ENCODE results near the gene USP34.

DNA sequence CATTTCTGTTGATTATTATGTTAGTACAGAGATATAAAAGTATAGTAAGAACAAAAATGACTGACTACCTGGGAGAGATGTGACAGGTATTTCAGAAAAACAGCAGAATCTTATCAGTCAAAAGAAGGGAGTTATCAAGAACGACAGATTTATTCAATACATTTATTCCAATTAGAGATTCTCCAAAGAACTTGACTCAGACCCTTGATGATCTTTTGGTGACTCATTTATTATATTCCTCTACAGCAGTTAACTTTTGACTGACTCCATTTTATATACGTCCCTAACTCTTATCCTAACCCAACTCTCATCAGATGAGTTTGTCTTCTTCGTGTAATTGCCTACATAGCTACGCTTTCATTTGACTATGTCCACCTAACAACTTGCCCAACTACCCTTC lies 217.8 kb downstream of the USP34 start:
- TF ChIP-seq GTF2F1 (IDR thresholded peaks at IDR 0.05; ENCODE audit: borderline replicate concordance, low read depth, low read length) (no peak), POLR2AphosphoS5 (IDR thresholded peaks at IDR 0.05; ENCODE audit: low read depth, low read length) (no peak), GABPA (IDR thresholded peaks at IDR 0.05; ENCODE audit: borderline replicate concordance, insufficient read depth, low read length) (no peak), ASH2L (IDR thresholded peaks at IDR 0.05; ENCODE audit: low read length) (no peak), POLR2A (IDR thresholded peaks at IDR 0.05; ENCODE audit: control extremely low read depth in 1 of 2, low read depth in 2 of 2, low read length in 2 of 2) (no peak), CEBPB (IDR thresholded peaks at IDR 0.05; ENCODE audit: low read depth, low read length) (no peak), EZH2 (IDR thresholded peaks at IDR 0.05; ENCODE audit: low read depth, low read length, severe bottlenecking) (no peak), SIN3A (conservative IDR thresholded peaks at IDR 0.05 in 1 of 2, IDR thresholded peaks at IDR 0.05 in 1 of 2; ENCODE audit: low read depth in 1 of 2, low read length in 2 of 2) (no peak), TEAD4 (IDR thresholded peaks at IDR 0.05; ENCODE audit: low read depth, low read length) (no peak), HDAC6 (IDR thresholded peaks at IDR 0.05; ENCODE audit: low read depth, low read length) (no peak), PHF8 (conservative IDR thresholded peaks at IDR 0.05; ENCODE audit: low read depth, low read length) (no peak)
- TF ChIP-seq, protein P1, sequence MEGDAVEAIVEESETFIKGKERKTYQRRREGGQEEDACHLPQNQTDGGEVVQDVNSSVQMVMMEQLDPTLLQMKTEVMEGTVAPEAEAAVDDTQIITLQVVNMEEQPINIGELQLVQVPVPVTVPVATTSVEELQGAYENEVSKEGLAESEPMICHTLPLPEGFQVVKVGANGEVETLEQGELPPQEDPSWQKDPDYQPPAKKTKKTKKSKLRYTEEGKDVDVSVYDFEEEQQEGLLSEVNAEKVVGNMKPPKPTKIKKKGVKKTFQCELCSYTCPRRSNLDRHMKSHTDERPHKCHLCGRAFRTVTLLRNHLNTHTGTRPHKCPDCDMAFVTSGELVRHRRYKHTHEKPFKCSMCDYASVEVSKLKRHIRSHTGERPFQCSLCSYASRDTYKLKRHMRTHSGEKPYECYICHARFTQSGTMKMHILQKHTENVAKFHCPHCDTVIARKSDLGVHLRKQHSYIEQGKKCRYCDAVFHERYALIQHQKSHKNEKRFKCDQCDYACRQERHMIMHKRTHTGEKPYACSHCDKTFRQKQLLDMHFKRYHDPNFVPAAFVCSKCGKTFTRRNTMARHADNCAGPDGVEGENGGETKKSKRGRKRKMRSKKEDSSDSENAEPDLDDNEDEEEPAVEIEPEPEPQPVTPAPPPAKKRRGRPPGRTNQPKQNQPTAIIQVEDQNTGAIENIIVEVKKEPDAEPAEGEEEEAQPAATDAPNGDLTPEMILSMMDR (IDR thresholded peaks at IDR 0.05; ENCODE audit: control extremely low read depth in 1 of 3, insufficient read depth in 1 of 3, low read depth in 1 of 3, low read length in 3 of 3), result no peak
- TF ChIP-seq, protein P2, sequence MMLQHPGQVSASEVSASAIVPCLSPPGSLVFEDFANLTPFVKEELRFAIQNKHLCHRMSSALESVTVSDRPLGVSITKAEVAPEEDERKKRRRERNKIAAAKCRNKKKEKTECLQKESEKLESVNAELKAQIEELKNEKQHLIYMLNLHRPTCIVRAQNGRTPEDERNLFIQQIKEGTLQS (IDR thresholded peaks at IDR 0.05; ENCODE audit: insufficient read depth, low read depth, low read length), result no peak
- TF ChIP-seq, protein P3, sequence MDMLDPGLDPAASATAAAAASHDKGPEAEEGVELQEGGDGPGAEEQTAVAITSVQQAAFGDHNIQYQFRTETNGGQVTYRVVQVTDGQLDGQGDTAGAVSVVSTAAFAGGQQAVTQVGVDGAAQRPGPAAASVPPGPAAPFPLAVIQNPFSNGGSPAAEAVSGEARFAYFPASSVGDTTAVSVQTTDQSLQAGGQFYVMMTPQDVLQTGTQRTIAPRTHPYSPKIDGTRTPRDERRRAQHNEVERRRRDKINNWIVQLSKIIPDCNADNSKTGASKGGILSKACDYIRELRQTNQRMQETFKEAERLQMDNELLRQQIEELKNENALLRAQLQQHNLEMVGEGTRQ (IDR thresholded peaks at IDR 0.05; ENCODE audit: low read length), result no peak

Measured in H1 (cell line).